ENCODE data around the gene DNAJB12. TPM values are rescaled to one million over a fixed set of nuclear protein-coding genes. Genes with fewer than 3 reads are reported as not detected.

The DNAJB12 gene
- total and polyA plus RNA-seq, 10 of the 15 experiments (the other 5 are each of a cell fraction or from before 2014, with no cell fraction given), result 4.6 to 31.6 (median 18.8) TPM

DNA sequence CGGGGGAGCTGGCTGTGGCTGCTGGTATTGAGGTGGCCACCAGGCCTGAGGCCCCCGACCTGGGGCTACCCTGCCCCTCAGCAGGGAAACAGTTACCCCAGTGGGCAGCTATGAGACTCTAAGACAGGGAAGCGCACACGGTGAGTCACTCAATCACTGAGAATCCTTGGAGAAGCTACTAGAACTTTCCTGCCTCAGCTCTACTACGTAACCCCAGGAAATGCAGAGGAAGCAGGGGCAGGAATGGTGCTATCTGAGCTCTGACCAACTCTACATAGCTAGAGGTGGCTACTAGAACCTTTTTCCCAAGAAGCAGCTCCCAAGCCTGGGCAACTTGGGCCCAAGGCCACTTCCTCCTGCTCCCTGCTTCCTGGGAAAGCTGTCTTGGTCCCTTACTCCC, 11.8 kb downstream of the DNAJB12 start:
- H3K4me2 ChIP-seq (ENCODE audit: control insufficient read depth, insufficient read depth), result no peak overlapping the region
- no peaks in the 10 kb centered on the region; the same call in 1 of the 2 replicates for H3K79me2 ChIP-seq (ENCODE audit: control insufficient read depth, insufficient read depth, low read length)
- no peak overlapping the region for H3K9ac ChIP-seq (ENCODE audit: control insufficient read depth, insufficient read depth, low read length)
- FAIRE-seq, result no peak
- no peaks in the 10 kb centered on the region for H3K27me3 ChIP-seq (replicated peaks in 1 of 2; ENCODE audit: control insufficient read depth in 2 of 2, insufficient read depth in 2 of 2, low read length in 1 of 2)
- RAD21 ChIA-PET (ENCODE audit: unreplicated experiment), result interaction anchor here (1.4 to 2.7 kb wide), 3 partner anchors 96 to 294 kb away, joined by 4 to 16 read pairs (median 11); no protein-coding TSS in a partner anchor
- no peaks in the 10 kb centered on the region for H4K20me1 ChIP-seq (ENCODE audit: control insufficient read depth, insufficient read depth)
- ATAC-seq, result no peak
- TF ChIP-seq, protein P1, sequence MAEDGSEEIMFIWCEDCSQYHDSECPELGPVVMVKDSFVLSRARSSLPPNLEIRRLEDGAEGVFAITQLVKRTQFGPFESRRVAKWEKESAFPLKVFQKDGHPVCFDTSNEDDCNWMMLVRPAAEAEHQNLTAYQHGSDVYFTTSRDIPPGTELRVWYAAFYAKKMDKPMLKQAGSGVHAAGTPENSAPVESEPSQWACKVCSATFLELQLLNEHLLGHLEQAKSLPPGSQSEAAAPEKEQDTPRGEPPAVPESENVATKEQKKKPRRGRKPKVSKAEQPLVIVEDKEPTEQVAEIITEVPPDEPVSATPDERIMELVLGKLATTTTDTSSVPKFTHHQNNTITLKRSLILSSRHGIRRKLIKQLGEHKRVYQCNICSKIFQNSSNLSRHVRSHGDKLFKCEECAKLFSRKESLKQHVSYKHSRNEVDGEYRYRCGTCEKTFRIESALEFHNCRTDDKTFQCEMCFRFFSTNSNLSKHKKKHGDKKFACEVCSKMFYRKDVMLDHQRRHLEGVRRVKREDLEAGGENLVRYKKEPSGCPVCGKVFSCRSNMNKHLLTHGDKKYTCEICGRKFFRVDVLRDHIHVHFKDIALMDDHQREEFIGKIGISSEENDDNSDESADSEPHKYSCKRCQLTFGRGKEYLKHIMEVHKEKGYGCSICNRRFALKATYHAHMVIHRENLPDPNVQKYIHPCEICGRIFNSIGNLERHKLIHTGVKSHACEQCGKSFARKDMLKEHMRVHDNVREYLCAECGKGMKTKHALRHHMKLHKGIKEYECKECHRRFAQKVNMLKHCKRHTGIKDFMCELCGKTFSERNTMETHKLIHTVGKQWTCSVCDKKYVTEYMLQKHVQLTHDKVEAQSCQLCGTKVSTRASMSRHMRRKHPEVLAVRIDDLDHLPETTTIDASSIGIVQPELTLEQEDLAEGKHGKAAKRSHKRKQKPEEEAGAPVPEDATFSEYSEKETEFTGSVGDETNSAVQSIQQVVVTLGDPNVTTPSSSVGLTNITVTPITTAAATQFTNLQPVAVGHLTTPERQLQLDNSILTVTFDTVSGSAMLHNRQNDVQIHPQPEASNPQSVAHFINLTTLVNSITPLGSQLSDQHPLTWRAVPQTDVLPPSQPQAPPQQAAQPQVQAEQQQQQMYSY (CRISPR knock-in tag; IDR thresholded peaks at IDR 0.05), result no peak
- TF ChIP-seq HCFC1 (IDR thresholded peaks at IDR 0.05; ENCODE audit: low read length) (no peak), CBFB (IDR thresholded peaks at IDR 0.05; ENCODE audit: low read depth) (no peak), ZBED1 (IDR thresholded peaks at IDR 0.05; ENCODE audit: borderline replicate concordance) (no peak), POU2F2 (IDR thresholded peaks at IDR 0.05; ENCODE audit: borderline replicate concordance, low read depth, low read length) (no peak), IRF4 (IDR thresholded peaks at IDR 0.05; ENCODE audit: low read depth, low read length) (no peak)
- in situ Hi-C loops (cut with MboI), result no loop called here
- peaks cover 19% of the 10 kb centered on the region for H3K4me1 ChIP-seq (ENCODE audit: control insufficient read depth, insufficient read depth, low read length)
- SMC1A ChIA-PET (ENCODE audit: uncharacterized antibody, unreplicated experiment), result interaction anchor here (0.8 to 2.7 kb wide), 6 partner anchors 168 to 491 kb away, joined by 3 to 11 read pairs (median 4); no protein-coding TSS in a partner anchor
- no peaks in the 10 kb centered on the region; the same call in 2 of the 3 replicates for H3K9me3 ChIP-seq (replicated peaks; ENCODE audit: control insufficient read depth, insufficient read depth, low read length)
- intact Hi-C loops (cut with micrococcal nuclease; ENCODE audit: unreplicated experiment), result no loop called here
- H3K27ac ChIP-seq (ENCODE audit: control insufficient read depth, insufficient read depth), result no peak overlapping the region
- no peak overlapping the region for H2AFZ ChIP-seq (ENCODE audit: control insufficient read depth, low read depth, low read length)
- POLR2A ChIA-PET, result interaction anchor here (0.9 to 1.2 kb wide), 2 partner anchors 83 to 126 kb away, joined by 3 to 4 read pairs; no protein-coding TSS in a partner anchor
- no peak overlapping the region for H3K4me3 ChIP-seq
- BruUV-seq (replicated peaks), result no TSS peak
- CTCF ChIA-PET, result interaction anchor here (0.6 to 5.9 kb wide), 9 partner anchors 11 to 388 kb away, joined by 3 to 51 read pairs (median 4); no protein-coding TSS in a partner anchor
- no peak for DNase-seq (ENCODE audit: low read depth, low spot score)
- 92% methylated on average over 5 of the region's 5 CpGs for WGBS (ENCODE audit: insufficient coverage, insufficient replicate concordance, low lambda C conversion rate, missing lambda C conversion rate)
- peaks cover 14 to 19% of the 10 kb centered on the region in 2 experiments for H3K36me3 ChIP-seq (ENCODE audit: control insufficient read depth in 2 of 2, insufficient read depth in 2 of 2, low read length in 1 of 2)

All from GM12878 (cell line).